HL-60/S4 treated with retinoic acid at 250 ng/mL for 4 days and 3 days (cell line): ENCODE results near the gene SIL1.
"Not testable (repeated sequence)": the region's sequence is repeated elsewhere in the genome, so short reads cannot be mapped to it uniquely, and the experiment has no call there.

ENCODE experiments used
- in situ Hi-C: fragments of 300-500 bp; cut with MboI; formaldehyde crosslinking; loops from 2 replicates; pipeline ENCODE4 v1.7.0; 2022; ENCODE audit warnings: low sequenced_read_pairs

The SIL1 gene

GRCh38 chr5:139076111-139076510 is 122.1 kb downstream of the SIL1 start:
- in situ Hi-C loops = no loop called here

DNA sequence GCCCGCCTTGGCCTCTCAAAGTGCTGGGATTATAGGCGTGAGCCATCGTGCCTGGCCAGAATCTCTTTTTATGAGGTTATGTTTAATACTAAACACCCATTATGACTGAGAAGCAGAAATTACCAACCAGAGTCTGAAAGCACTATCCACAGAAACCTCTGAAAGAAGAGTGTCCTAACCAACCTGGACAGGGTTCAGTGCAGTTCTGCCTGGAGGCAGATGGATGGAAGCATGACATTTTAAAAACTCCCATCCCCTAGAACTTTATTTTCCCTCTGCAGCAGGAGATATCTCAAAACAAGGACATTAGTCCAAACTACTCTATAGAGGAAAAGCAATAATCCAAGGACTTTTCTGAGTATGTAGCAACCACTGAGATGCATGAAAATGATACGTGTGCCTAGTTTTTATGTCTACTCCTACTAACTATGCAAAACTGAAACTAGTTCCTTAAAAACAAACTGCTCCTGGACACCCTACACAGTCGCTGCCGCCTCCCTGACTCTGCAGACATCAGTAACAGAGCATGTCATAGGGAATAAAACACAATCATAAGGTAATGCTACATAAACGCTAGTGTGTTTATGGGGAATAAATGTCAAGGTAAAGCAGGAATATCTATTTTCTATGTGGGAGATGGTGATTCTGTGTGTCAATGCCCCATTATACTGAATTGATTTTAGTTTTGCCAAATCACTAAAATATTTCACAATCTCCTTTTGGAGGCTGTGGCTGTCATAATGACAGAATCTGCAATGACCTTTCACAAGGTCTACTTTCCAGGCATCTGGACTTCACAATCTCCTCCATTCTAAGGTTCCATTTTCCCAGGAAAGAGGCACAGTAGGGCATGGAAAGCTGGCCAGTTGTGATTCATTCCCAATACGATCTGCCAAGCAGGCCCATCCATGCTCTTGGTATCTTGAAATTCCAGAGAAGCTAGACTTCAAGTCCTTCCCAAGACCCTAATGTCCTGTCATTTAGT is 122.8 kb downstream of the SIL1 start:
- in situ Hi-C loops = no loop called here

GRCh38 chr5:139073956-139074355 is 124.2 kb downstream of the SIL1 start:
- in situ Hi-C loops = not testable (repeated sequence)

DNA sequence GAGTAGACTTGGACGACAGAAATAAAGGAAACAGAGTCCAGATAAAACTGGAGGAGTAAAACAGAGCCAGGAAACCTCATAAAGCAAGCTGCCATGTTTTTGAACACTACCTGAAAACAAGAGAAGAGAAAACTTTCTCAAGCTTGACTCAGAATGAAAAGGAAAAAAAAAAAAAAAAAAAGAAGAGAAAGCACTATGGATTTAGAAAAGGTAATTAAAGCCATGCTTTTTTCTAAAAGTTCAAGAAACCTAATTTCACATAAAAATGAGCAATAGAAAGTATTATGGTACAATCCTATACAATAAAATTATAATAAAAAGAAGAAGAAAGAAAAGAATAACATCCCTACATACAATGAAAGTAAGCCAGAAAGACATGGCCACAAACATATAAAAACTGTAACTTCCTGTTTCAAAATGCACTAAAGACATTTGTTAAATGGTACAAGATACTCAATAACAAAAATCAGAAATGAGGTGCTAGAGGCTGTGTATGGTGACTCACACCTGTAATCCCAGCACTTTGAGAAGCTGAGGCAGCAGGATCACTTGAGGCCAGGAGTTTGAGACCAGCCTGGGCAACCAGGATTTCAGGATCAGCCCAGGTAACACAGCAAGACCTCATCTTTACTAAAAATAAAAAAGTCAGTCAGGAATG is 129.5 kb downstream of the SIL1 start:
- in situ Hi-C loops = no loop called here

GRCh38 chr5:139068060-139068459 is 130.1 kb downstream of the SIL1 start:
- in situ Hi-C loops = no loop called here

DNA sequence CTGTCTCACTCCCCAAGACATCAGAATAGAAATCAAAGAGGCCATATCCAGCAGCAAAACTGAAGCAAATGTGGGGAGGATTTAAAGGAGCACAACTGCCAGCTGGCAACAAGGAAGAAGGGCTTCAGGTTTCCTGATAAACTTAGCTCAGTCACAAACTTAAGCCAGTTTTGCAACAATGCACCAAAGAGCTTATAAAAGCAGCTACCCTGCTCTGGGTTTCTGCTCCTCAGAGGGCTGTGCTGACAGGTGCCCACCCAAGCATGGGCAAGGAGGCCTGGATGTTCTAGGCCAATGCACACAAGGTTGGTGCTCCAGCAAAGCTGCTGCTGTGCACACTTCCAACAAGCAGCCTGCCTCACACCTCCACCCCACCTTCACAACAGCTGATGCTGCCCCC is 132.9 kb downstream of the SIL1 start:
- in situ Hi-C loops = no loop called here

- in situ Hi-C loops = no loop called here
Observed at GRCh38 chr5:139064613-139065012, 133.6 kb downstream of the SIL1 start.

DNA sequence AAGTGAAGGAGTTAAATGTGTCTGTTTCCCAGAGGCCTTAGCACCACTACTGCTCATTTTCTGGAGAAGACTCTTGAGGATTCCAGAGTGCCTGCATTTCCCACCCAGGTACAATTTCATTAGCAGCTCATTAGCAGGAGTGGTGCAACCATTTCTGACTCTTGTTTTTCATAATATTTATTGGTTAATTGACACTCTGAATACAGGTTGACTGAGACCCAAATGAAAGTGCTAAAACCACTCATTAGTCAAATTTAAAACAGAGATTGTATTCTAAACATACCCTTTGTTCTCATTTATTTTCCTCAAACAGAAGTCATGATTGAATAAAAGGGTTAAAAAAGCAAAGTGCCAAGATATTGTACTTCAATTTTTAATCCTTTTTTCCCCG is 134.5 kb downstream of the SIL1 start:
- in situ Hi-C loops = no loop called here

- in situ Hi-C loops = no loop called here
Observed at GRCh38 chr5:139062910-139063663, 135.1 kb downstream of the SIL1 start.

DNA sequence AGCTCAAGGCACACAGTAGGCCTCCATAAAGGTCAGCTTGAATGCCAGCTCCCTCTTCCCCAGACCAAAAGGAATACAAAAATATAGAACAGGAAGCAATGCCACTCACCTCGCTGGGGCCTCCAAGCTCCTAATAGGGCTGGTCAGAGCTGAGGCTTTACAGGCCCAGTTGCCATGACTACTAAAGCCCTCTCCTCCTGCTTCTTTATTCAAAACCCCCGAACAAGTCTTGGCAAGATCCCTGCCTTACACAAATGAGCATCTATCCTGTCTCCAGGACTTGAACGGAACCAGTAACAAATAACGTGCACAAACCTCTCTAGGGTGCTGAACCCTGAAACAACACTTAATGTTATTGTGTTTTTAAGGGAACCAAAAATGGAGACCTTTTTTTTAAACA is 136.3 kb downstream of the SIL1 start:
- in situ Hi-C loops = no loop called here

DNA sequence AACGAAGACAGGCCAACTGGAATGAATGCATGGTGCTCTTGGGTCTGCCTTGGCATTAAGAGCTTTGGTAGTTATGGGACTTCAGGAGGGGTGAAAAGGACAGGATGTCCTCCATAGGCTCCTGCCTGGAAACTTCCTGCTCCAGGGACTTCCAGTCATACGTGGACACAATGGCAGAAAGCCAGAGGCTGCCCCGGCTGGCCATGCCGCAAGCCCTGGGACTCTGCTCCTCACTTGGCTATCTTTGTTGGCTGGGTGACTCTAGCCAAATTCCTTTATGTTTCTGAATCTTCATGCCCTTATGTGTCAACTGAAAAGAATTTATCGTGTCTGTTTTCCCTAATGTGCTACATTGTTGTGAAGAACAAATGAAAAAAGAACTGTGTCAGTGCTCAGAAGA is 136.9 kb downstream of the SIL1 start:
- in situ Hi-C loops = no loop called here

- in situ Hi-C loops = no loop called here
Observed at GRCh38 chr5:139058121-139058520, 140.0 kb downstream of the SIL1 start.

DNA sequence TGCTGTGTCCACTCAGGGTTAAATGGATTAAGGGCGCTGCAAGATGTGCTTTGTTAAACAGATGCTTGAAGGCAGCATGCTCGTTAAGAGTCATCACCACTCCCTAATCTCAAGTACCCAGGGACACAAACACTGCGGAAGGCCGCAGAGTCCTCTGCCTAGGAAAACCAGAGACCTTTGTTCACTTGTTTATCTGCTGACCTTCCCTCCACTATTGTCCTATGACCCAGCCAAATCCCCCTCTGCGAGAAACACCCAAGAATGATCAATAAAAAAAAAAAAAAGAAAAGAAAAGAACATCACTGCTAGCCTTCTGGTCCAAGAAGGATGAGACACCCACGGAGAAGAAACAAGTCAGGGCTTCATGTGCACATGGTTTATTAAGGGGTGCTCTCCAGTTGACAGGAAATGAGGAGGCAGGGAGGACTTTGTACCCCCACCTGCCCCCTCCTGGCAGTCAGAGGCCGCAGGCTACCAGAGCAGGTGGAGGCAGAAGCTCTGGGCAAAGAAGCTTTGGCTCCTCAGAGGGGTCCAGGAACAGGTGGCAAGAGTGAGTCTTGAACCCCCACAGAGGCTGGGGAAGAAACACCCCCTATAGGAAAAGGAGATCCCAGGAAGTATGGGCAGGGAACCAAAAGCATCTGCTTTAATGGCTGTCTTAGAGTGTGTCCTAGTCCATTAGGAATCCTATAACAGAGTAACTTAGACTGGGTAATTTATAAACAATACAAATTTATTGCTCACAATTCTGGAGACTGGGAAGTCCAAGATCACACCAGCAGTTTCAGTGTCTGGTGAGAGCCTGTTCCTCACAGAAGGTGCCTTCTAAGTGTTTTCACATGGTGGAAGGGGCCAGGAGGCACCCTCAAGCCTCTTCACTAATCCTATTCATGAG is 140.9 kb downstream of the SIL1 start:
- in situ Hi-C loops = not testable (repeated sequence)

DNA sequence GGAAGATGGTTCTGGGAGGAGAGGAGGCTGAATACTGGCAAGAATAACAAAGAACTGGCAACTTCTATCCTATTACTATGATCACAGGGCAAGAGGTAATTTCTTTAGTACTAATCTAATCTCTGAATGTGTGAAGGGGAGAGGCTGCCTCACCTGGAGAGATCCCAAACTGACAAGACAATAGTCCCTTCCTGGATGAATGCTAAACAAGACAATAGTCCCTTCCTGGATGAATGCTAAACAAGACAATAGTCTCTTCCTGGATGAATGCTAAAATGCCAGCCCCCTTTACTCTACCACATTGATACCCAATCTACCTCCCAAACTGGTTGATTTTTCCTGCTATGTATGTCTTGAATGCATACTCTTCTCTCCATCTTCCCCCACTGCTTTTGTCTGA is 145.2 kb downstream of the SIL1 start:
- in situ Hi-C loops = no loop called here

DNA sequence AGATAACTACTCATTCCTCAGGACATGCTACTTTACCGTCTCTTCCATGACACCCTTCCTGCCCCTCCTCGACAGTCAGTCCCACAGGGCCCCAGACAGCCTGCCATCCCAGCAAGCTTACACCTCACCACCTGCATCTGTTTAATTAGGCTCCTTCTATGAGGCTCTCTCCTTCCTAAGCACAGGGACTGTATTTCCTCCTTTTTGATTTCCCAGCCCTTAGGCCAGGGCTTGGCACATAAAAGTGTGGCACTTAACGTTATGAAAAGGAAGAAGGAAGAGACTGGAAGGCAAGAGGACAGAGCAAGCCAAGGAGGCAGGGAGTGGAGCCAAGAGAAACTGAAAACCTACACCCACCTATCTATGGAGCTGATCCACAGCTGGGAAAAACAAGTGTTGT is 146.8 kb downstream of the SIL1 start:
- in situ Hi-C loops = no loop called here

DNA sequence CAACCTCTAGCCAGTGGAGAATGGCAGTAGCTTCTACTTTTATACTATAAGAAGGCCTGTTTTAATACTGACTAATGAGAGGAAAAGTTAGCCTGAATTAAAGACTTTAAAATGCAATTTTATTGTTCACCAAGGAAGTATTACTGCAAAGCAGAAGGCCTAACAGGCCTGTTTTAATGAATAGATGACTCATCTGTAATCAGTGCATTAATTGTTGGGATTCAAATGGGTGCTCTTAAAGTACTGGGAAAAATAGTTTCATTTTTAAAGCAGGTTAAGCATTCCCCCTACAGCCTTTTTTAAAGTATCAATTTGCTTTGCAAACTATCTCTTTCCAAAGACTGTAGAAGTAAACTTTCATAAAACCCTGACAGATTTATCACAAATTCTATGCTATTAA is 147.7 kb downstream of the SIL1 start:
- in situ Hi-C loops = no loop called here

GRCh38 chr5:139049780-139050179 is 148.4 kb downstream of the SIL1 start:
- in situ Hi-C loops = no loop called here

DNA sequence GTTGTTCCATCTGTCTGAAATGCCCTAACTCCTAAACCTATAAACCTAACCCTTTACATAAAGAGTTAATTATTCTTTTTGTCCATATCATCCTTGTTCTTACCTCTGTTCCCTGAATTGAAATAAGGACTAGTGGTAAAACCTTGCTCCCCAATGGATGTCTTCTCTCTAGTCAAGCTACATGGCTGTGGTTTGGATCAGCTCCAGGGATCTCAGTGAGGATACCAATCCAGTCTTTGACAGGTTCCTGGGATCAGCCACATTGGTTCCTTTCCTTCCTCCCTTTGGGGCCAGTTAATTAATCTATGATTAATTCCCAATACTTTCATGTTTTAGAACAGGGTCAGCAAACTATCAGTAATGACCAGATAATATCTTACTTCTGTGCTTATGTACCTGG is 151.6 kb downstream of the SIL1 start:
- in situ Hi-C loops = no loop called here

DNA sequence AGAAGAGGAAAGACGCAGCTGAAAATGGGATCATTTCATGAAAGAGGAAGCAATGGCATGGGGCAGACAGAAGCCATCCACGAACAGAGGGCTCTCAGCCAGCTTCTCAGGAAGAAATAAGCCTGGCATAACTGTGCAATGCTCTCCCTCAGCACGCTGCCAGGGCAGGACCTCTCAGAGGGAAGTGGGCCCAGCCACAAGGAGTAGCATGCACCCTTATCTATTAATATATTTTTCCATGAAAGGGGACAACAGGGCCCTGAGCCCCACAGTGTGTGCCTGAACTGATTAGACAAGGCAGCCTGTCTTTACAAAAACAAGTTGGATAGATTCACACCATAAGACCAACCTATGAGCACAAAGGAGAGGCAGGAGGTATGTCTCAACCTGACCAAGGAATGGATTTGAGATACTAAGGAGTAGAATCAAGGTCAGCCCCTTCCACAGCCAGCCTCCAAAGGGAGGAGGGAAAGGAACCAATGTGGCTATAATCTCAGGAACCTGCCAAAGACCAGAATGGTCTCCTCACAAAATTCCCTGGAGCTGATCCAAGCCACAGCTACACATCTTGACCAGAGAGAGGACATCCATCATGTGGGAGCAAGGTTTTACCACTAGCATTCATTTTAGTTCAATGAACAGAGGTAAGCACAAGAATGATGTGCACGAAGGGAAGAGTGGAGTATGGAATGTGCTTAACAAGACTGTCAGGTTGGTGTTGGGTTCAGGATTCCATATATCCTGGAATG is 154.8 kb downstream of the SIL1 start:
- in situ Hi-C loops = no loop called here

- in situ Hi-C loops = no loop called here
Observed at GRCh38 chr5:139040081-139040480, 158.1 kb downstream of the SIL1 start.
